Adrenal gland (tissue), 5 donors: ENCODE results near the gene STEAP2.

Experiments used
- POLR2A ChIP-seq, 2 donors: fragments of 450-650 bp; IDR thresholded peaks; one replicate each; pipeline ENCODE4 v1.6.1; 2017; ENCODE audit warnings: antibody characterized with exemption in 2 of 2, mild to moderate bottlenecking in 2 of 2, moderate library complexity in 1 of 2
- TF ChIP-seq, protein P1 (sequence below), 6 experiments: fragments of 450-650 bp in 4 of 6; fragments of 200-600 bp in 2 of 6; sonication (generic) in 1 of 6; IDR thresholded peaks; 1 replicate in 5 of 6; 2 replicates in 1 of 6; pipeline versions ENCODE4 v1.5.1 to v1.8.0; 2016 to 2021; ENCODE audit warnings: antibody characterized with exemption in 6 of 6, mild to moderate bottlenecking in 2 of 6, moderate library complexity in 1 of 6
- donor health status: DM: no; HTN: no; CAD: no.

DNA sequence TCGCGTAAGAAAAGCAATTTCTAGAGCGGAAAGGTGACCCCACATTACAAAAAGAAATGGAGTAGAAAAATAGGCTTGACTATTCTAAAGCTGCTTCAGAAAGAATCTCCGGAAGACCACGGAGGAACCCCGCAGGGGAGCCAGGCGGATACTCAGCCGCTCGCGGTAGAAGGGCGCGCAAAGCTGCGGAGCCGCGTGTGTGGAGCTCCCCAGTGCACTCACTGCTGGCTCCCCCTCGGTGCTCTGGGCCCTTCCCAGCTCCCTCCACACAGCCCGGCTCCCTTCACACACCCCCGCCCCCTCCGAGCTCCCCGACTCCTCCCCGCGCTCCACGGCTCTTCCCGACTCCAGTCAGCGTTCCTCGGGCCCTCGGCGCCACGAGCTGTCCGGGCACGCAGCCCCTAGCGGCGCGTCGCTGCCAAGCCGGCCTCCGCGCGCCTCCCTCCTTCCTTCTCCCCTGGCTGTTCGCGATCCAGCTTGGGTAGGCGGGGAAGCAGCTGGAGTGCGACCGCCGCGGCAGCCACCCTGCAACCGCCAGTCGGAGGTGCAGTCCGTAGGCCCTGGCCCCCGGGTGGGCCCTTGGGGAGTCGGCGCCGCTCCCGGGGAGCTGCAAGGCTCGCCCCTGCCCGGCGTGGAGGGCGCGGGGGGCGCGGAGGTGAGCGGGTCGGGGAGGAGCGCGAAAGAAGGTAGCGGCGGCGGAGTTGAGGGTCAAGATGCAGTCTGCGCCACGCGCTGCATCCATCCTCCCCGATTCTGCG is at the start of gene STEAP2:
- TF ChIP-seq, protein P1, sequence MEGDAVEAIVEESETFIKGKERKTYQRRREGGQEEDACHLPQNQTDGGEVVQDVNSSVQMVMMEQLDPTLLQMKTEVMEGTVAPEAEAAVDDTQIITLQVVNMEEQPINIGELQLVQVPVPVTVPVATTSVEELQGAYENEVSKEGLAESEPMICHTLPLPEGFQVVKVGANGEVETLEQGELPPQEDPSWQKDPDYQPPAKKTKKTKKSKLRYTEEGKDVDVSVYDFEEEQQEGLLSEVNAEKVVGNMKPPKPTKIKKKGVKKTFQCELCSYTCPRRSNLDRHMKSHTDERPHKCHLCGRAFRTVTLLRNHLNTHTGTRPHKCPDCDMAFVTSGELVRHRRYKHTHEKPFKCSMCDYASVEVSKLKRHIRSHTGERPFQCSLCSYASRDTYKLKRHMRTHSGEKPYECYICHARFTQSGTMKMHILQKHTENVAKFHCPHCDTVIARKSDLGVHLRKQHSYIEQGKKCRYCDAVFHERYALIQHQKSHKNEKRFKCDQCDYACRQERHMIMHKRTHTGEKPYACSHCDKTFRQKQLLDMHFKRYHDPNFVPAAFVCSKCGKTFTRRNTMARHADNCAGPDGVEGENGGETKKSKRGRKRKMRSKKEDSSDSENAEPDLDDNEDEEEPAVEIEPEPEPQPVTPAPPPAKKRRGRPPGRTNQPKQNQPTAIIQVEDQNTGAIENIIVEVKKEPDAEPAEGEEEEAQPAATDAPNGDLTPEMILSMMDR (IDR thresholded peaks at IDR 0.05), result peak; percentile 42 to 81 (median 57)
- TF ChIP-seq POLR2A (IDR thresholded peaks at IDR 0.05), result peak in 1 of 2 donors; percentile 49
